OCI-LY7 (cell line): ENCODE results near the gene PILRA.

Experiments used
- CTCF ChIP-seq: fragments of 200-600 bp; sonication (generic); conservative IDR thresholded peaks from 2 replicates; pipeline ENCODE4 v1.5.1; 2014; ENCODE audit warnings: mild to moderate bottlenecking, antibody characterized with exemption, low read length, moderate library complexity, mixed read lengths
- EZH2phosphoT487 ChIP-seq: fragments of 200-600 bp; sonication (generic); IDR thresholded peaks from 2 replicates; pipeline ENCODE4 v1.6.1; 2018; ENCODE audit warnings: low read depth, borderline replicate concordance, mild to moderate bottlenecking, mixed run types, antibody characterized with exemption, low read length, moderate library complexity, mixed read lengths

GRCh38 chr7:100366411-100367250, 6.7 kb upstream of the PILRA start:
- TF ChIP-seq CTCF = no peak
- no peak for TF ChIP-seq EZH2phosphoT487
